GM18508 (cell line): ENCODE results near the gene CFI.
A peak's percentile ranks its signal among the peaks of the same experiment; 100 is the strongest.

ENCODE experiments used
- ATAC-seq: cut with Tn5 transposase; IDR thresholded peaks from one replicate; pipeline ENCODE4 v1.9.1; 2021; ENCODE audit warnings: moderate number of reproducible peaks; ENCODE audit not compliant: insufficient read depth, unreplicated experiment

Gene CFI

DNA sequence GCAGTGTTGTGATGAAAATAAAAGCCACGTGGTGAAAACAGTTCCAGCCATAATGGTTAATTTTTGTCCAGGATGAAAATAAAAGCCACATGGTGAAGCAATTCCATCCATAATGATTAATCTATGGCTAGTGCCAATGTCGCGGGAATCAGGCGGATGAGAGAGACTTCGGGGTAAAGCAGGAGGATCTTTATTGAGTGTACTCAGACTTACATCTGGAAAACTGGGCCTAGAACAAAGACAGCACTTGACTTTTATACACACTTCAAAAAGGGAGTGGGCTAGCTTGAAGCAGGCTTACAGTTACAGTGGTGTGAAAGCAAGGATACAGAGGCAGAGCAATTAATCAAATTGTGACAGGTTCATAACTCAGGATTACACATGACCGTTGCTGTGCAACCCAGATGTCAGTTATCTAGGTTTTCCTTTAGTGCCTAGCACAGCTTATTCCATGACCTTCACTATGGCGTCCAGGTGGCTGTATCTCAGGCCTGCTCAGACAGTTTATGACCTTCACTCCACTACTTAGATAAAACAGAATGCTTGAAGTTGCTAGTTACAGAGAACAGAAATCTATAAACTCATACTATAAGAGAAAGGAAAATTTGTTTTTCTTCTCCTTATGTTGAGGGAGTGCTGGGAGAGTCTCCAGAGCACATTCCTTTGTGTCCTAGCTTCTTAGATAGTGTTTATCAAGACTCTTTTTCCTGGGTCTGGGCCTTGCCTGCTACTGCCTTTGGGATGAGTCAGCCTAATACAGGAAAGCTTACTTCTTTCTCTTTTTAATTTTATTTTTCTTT, 66.0 kb downstream of the CFI start:
- ATAC-seq: no peak

DNA sequence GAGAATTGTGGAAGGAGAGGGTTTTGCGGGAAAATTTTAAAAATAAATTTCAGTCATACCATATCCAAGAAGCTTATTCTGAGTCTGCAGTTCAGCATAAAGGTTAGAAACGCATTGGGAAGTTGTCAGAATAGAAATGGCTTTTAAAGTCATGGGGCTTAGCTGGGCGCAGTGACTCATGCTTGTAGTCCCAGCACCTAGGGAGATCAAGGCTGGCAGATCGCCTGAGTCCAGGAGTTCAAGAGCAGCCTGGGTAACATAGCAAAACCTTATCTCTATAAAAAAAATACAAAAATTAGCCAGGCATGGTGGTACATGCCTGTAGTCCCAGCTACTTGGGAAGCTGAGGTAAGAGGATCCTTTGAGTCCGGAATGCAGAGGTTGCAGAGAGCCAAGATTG, 68.1 kb downstream of the CFI start:
- no peak for ATAC-seq

DNA sequence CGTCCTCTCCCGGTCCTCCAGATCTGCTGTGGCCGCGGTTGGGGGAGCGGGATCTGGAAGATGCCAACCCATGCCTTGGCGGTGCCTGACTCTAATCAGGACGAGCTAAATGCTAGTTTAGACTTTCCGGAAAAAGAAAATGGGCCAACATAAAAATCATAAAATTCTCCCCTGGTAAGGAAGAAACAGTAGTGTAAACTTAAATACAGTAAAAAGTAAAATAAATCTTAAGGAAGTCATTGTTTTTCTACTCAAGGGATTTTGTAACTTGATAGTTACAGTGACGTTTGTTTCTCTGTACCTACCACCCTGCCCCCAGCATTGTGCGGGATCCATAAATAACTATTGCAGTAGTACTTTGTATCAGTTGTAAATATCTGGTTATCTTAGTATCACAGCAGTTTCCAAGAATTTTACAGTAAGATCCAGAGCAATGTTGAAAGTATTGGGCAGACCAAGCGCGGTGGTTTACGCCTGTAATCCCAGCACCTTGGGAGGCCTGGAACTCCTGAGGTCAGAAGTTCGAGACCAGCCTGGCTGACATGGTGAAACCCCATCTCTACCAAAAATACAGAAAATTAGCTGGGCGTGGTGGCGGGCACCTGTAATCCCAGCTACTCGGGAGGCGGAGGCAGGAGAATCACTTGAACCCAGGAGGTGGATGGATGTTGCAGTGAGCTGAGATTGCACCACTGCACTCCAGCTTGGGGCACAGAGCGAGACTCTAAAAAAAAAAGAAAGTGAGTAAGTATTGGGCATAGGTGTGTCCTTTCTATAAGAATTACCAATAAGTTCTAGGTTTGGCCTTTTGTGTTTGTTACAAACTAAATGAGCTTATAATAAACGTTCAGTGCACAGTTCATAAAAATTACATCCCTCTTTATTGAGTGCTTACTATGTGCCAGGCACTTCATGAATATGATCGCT, 70.9 kb downstream of the CFI start:
- no peak for ATAC-seq

DNA sequence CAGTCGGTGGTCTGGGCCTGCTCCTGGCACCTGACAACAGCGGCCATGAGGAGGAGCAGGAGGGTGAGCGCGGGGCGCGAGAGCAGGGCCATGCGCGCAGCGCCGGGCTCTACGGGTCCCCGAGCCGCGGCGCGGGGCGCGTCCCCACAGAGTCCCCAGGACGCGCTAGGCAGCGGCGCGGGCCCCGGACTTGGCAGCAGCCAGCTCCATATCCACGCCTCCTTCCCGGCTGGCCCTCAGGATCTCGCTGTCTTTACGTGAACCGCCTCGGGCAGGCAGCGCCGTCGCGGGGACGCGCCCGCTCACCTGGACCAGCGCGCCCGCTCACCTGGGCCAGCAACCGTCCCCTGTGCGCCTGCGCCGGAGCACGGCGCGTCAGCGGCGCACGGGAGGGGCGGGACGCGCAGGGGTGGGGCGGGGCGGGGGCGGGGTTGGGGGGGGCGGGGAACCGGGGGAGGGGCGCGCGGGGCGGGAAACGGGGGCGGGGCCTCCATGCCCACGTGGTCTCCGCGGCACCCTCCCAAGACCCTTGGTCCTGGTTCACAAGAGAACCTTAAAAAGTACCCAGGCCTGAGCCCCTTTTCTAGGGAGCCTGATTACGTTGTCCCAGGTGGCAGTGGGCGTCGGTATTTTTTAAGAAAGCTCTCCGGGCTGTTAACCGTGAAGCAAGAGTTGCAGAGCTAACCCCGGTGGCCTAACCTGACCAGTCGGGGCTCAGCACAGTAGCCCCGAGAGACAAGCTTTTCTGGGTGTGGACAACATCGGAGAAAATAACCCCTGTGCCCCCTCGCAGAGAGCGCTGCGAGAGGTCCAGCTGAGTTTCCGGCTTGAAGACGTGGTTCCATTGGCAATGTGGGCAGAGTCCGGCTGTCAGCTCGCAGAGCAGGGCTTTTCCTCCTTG, 71.8 kb downstream of the CFI start, which contains the start of gene PLA2G12A:
PLA2G12A (minus strand) TSS at position 353 of the 901 bp plus-strand sequence; CDS start at position 92, 261 bp downstream.
- ATAC-seq: peak; percentile 58

DNA sequence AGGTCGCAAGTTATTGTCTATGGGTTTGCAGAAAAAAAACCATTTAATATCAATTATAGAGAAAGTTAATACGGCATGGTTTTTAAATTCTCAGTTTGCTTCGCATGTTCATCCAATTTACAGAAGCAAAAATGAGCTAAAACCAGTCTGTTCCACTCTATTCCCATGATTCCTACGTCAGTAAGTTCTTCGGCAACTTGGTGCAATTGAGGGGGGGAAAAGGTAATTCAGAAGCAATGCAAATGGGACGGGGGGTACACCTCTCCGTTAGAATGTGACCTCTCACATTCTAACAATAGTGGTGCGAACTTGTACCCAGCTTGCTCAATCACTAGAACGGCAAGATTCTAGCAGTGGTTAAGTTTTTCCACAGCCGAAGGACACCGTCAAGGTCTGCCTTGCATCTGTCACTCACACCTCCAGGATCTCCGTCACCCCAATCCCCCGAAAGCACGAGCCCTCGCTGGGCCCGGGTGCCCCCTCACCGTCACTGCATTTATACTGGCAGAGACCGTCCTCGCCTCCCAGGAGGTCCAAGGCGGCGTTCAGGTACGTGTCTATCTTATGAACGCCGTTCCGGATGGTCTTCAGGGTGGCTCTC, 72.6 kb downstream of the CFI start:
- no peak for ATAC-seq

DNA sequence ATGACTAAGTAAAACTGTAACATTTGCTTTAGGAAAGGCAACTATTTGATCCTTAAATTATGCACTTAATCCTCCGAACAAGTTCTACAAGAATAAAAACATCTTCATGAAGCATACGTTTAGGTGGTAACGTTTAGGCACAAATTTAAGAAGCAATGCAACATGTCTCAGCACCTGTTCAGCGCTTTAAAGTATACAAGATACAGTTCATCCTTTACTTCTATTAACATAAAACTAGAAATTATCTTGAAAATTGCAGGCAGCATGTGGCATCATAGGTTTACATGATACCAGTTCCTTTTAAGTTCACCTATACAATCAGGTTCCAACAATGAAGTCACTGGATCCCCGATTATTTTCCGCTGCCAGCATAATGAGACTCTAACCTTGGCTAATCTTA, 73.4 kb downstream of the CFI start:
- no peak for ATAC-seq

DNA sequence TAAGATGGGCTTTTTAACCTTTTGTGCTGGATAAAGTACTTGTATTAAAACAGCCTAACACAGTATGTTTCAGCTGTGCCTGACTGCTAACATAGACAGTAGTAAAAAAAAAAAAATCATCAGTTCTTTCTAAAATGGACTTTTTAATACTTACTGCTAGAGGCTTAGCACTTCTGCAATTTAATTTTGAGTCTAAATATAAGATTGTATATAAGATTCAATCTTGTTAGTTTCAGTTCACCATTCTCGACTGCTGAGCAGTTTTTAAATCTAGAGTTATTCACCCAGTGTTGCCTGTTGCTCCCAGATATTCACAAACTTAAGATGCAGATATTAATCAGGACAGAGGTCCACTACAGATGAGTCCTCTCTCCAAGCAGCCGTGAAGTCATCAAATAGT, 78.7 kb downstream of the CFI start:
- ATAC-seq: no peak

DNA sequence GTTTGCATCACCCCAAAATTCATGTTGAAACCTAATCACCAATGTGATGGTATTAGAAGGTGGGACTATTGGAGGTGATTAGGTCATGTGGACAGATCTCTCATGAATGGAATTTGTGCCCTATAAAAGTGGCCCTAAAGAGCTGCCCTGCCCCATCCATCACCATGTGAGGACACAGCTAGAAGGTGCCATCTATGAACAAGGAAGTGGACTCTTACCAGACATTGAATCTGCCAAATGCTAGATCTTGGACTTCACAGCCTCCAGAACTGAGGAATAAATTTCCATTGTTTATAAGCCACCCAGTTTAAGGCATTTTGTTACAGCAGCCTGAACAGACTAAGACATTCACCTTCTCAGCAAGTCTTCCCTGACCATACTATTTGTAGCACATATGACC, 79.4 kb downstream of the CFI start:
- no peak for ATAC-seq

DNA sequence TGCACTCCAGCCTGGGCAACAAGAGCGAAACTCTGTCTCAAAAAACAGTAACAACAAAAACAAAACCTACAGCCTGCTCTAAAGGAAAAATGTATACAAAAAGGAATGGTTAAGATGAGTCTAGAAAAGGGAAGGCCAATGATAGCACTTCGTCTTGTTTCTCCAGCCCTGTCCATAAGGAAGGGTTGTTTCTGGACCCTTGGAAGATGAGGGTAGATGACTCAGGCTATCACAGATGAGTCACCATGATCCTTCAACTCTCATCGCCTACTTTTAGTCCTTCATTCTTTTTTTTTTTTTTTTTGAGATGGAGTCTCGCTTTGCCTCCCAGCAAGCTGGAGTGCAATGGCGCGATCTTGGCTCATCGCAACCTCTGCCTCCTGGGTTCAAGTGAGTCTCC, 80.8 kb downstream of the CFI start:
- no peak for ATAC-seq

DNA sequence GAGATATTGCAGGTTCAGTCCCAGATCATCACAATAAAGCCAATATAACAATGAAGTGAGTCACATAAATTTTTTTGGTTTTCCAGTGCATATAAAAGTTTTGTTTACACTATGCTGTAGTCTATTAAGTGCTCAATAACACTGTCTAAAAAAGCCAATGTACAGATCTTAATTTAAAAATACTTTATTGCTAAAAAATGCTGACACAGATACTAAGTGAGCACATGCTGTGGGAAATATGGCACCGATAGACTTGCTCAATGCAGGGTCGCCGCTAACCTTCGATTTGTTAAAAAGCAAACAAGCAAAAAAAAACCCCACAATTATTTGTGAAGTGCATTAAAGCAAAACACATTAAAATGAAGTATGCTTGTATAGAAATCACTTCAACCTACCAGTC, 82.2 kb downstream of the CFI start:
- no peak for ATAC-seq

DNA sequence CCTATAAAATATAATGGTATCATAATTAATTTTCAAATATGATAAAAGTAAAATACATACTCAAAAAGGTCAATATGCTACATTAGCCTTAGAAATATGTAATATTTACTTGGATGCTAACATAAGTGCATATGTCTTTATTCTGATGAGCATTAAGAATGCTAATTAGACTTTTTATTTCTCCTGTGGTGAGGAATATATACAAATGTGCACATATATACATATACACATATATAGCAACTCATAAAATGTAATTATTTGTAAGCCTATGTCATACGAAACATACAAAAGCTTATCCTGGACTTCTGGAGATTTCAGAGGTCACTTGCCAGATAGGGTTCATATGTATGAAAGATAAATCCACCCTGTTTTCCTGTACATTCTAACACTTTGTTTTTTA, 83.0 kb downstream of the CFI start:
- no peak for ATAC-seq

DNA sequence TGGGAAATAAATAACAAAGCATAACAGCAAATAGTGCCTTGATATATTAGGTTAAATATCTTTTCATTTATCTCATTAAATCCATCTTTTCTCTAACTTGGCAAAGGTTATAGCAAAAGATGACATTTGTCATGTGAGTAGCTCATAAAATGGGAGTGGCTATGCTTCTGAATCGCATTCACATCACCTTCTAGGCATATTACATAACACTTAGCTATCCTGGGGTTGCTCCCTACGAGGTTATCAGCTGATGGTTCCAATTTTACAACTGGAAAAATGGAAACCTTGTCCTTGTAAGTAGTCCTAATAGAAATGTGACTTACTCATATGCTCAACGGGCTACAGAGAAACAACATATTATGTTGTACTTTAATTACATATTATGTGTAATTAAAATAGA, 88.3 kb downstream of the CFI start:
- ATAC-seq: no peak

DNA sequence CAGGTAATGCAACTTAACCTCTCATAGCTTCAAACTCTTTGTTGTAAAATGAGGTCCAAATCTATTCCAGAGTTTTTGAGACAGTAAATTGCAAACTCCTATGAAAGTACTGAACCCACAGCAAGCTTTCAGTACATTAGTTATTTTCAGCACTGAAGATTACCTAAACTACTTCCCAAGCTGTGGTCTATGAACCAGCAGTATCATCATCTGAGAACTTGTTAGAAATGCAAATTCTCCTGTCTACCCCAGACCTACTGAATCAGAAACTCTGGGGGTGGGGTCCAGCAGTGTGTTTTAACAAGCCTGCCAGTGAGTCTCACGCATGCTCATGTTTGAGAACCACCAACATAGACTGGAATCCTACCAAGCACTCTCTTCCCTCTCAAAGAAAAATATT, 92.8 kb downstream of the CFI start:
- ATAC-seq: no peak

DNA sequence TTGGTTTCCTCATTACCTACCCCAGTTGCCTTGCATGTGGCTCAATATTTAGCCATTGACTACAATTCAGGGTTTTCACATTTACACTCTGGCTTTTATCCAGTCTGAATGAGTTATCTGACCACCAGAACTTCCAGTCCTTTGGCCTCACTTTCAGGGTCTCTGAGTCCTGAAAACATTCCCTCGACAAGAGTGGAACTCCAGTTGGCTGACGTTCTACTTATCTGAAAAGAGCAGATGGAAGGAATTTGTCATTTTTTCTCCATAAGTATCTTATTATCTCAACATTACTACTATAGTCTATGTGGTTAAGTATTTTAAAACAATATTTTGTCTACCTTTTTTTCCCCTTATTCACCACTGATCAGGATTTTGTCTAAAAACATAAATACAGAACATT, 93.4 kb downstream of the CFI start:
- ATAC-seq: no peak

DNA sequence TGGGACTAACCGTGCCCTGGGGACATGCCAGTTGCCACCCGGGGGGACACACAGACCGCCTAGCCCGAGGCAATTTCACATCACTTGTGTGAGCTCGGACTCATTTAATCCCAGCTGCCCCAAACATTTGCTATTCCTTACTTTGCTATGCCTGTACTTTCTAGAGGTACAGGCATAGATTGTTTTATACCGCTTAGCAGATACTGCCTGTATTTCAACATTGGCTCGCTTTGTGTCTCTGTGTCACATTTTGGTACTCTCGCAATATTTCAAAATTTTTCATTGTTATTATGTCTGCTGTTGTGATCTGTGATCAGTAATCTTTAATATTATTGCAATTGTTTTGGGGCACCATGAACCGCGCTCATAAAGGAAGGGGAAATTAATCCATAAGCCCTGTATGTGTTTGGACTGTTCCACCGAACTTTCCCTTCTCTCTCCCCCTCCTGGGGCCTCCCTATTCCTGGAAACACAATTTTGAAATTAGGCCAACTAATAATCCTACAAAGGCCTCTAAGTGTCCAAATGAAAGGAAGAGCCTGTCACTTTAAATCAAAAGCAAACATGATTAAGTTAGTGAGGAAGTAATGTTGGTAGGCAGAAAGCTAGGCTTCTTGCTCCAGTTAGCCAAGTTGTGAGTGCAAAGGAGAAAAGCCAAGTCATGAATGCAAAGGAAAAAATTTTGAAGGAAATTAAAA, 98.0 kb downstream of the CFI start:
- ATAC-seq: peak; percentile 15

DNA sequence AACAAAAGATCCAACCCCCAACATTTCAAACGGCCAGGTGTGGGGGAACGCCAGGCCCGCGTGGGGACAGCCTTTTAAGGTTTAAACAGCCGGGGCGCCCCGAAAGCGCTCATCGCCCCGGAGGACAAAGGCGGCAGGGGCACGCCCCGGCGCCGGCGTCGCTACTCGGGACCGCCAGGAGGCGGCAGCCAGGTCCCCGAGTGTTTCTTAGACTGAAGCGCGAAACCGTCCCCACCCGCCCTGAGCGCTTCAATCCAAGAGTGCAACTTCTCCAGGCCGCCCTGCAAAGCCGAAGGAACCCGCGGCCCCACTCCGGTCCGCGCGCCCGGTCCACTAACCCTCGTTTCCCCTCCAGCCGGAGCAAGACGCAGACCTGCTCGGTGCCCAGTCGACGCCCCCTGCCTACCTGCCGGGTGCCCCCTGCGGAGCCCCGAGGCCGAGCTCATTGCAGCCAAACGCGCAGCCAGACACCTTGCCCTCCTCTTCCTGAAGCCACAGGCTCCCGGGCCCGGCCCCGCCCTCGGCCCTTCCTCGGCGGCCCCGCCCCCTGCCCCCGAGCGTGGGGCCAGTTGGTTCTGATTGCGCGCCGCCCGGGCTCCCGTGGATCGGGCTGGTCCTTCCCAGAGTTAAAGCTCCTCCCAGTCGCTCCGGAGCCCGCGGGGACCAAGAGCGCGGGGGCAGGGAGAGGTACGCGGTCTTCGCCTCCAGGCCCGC, 98.7 kb downstream of the CFI start, which contains the start of gene CASP6:
CASP6 (minus strand) TSS at position 496 of the 714 bp plus-strand sequence; CDS start at position 446, 50 bp downstream.
- ATAC-seq: peak; percentile 44

DNA sequence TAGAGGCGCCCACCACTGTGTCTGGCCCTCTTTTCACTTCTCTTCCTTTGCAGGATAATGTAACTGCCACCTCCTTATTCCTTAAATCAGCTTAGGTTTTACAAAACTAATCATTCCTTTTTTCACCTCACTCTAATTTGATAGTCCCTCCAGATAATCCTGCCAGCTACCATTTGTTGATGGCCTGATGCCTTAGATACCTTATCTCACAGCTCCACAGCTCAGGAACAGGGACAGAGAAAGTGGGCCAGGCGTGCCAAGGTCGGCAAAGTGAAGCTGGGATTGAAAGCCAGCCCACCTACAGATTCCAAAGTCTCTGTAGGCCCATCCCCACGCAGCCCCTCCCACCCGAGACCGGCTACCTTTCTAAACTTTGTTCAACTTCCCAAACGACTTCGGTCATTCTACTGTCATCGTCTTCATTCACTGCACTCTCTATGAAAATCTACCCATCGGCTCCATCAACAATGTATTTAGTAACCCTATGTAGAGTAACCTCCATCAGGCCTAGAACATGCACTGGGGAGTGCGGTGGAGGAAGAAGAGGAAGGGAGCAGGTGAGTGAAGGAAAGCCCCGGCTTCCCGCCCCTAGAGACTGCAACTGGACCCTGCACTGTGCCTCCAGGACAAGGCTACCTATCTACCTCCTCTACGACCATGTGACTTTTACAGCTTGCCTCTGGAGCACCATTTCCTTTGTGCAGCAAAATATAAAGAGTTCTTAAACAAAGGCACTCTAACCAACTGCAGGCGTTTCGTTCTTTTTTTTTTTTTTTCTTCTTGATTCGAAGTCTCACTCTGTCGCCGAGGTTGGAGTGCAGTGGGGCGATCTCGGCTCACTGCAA, 100.0 kb downstream of the CFI start:
- ATAC-seq: no peak
